AG20443 (cell line): ENCODE data around the gene PARG.
A peak's percentile ranks its signal among the peaks of the same experiment; 100 is the strongest.
"Not testable (repeated sequence)": the region's sequence is repeated elsewhere in the genome, so short reads cannot be mapped to it uniquely, and the experiment has no call there.

Experiments used
- DNase-seq: peaks from one replicate; pipeline ENCODE4 v3.0.0; 2012; ENCODE audit warnings: low spot score, mixed read lengths

The PARG gene

DNA sequence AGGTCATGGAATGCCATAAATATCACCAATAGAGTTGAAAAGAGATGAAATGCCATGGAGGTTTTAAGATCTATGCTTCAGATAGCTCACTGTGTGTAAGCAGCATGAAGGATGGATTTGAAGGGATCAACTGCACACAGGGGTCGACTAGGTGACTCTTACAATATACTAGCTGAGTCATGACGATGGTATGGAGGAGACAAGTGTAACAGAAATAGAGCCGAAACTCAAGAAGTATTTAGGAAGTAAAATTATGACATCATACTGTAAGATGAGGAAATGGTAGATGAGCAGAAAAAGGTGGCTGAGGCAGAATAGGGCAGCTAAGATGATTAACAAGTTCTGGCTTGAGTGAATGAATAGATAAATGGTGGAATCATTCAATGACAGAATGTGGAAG lies 38.0 kb downstream of the PARG start:
- not testable (repeated sequence) for DNase-seq

- DNase-seq: not testable (repeated sequence)
Observed at GRCh38 chr10:49900406-49900805, 41.4 kb downstream of the PARG start.

DNA sequence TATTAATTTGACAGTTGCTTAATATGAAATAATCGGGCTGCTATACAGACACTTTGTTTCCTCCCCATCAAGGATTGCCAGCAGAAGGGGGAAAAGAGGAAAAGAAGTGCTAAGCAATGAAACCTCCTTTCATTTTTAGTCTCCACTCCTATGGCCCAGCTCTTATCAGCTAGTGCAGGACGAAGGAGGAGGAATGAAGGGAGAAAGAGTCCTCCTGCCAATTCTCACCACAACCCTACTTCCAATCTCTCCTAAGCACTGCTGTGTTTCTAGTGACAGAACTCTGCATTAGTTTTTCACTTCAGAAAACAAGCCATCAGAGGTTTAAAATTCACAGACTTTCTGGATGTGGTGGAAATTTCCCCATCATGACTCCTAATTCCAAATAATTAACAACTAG lies 41.8 kb downstream of the PARG start:
- not testable (repeated sequence) for DNase-seq

DNA sequence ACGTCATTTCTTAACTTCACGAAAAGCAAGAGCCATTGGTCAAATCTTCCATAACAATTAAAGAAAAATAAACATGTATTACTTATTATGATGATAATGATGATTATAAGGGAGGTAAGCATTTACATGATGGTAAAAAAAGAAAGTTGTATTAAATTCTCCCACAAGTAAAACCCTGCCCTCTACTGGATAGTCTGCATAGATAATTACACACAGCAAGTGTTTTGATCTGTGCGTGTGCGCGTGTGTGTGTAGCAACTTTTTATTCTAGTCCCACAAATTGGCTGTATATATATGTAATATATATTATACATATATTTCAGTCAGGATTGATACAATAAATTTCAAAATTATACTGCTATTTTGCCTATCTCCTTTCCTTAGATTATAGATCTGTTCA lies 51.8 kb downstream of the PARG start:
- not testable (repeated sequence) for DNase-seq

DNA sequence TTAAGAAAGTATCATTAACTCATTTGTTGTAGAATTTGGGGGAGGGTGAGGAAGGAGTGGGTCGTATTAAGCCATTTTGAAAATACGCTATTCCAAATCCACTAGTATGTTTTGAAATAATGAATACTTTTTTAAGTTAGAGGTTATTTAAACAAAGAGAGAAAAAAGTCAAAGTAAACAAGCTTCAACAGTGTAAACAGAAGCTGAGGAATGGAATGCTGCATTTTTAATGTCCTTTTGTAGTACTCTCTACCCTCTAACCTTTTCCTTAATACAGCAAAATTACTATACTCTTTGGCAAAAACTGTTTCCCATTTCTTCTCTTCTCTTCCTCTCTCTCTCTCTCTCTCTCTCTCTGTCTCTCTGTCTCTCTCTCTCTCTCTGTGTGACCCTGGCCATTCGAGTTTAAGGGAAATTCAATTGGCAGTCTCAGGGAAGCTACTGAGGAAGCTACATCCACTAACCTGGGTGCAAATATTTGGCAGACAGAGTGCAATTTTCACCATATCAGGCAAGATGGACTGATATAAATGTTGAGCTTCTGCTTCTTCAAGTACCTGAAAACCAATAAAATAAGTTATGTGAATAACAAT lies 57.0 kb downstream of the PARG start:
- not testable (repeated sequence) for DNase-seq

DNA sequence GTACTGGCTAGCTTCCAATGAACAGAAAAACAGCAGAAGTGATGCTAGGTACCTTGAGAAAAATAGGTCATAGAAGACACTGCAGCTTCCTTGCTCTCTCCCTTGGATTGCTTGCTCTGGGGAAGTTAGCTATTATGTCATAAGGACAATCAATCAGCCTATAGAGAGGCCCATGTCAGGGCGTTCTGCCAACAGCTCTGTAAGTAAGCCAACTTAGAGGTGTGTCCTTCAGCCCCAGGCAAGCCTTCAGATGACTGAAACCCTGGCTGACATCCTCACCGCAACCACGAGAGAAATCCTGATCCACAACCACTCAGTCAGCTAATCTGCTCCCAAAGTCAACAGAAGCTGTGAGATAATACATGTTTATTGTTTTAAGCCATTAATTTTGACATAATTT lies 58.0 kb downstream of the PARG start:
- DNase-seq: not testable (repeated sequence)

GRCh38 chr10:49882327-49882726 lies 59.5 kb downstream of the PARG start:
- not testable (repeated sequence) for DNase-seq

- not testable (repeated sequence) for DNase-seq
Observed at GRCh38 chr10:49872740-49873139, 69.1 kb downstream of the PARG start.

- DNase-seq: not testable (repeated sequence)
Observed at GRCh38 chr10:49871462-49871861, 70.4 kb downstream of the PARG start.

GRCh38 chr10:49859933-49860332 lies 81.9 kb downstream of the PARG start:
- DNase-seq: not testable (repeated sequence)

- DNase-seq: not testable (repeated sequence)
Observed at GRCh38 chr10:49858697-49859382, 83.0 kb downstream of the PARG start.

DNA sequence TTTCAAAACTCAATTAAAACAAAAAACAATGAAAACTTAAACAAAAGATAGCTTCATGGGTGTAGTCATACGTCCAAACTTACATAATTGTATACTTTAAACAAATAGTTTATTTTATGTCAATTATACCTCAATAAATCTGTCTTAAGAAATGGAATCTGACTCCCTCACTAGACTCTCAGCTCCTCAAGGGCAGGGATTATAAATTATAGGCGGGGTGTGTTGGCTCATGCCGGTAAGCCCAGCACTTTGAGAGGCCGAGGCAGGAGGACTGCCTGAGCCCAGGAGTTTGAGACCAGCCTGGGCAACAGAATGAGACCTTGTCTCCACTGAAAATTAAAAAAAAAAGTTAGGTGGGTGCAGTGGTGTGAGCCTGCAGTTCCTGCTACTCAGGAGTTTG lies 92.3 kb downstream of the PARG start:
- not testable (repeated sequence) for DNase-seq

DNA sequence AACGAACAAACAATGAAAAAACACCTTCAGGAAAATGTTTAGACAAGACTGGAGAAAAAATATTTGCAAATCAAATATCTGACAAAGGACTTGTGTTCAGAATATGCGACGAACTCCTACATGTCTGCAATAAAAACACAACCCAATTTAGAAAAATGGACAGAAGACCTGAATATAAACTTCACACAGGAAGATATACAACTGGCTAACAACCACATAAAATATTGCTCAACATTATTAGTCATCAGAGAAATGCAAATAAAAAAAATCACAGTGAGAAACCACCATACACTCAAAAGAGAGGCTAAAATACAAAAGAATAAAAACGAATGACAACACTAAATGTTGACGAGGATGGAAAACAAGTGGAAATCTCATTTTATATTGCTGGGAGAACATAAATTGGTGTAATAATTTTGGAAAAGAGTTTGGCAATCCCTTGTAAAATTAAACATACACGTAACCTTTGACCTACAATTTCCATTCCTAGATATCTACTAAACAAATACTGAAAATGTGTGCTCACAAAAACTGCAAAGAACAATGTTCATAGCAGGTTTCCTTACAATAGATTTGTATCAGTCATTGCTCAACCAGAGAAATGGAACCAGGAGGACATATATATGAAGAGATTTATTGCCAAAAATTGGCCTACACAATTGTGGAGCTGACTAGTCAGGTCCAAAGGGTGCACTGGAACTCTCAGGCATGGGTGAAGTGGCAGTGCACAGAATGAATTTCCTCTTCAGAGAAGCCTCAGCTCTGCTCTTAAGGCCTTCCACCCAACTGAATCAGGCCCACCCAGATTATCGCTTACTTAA lies 96.8 kb downstream of the PARG start:
- DNase-seq: no peak

- not testable (repeated sequence) for DNase-seq
Observed at GRCh38 chr10:49842333-49842628, 99.5 kb downstream of the PARG start.

- no peak for DNase-seq
Observed at GRCh38 chr10:49841615-49842332, 100.1 kb downstream of the PARG start.

- DNase-seq: no peak
Observed at GRCh38 chr10:49837685-49838084, 104.1 kb downstream of the PARG start.

DNA sequence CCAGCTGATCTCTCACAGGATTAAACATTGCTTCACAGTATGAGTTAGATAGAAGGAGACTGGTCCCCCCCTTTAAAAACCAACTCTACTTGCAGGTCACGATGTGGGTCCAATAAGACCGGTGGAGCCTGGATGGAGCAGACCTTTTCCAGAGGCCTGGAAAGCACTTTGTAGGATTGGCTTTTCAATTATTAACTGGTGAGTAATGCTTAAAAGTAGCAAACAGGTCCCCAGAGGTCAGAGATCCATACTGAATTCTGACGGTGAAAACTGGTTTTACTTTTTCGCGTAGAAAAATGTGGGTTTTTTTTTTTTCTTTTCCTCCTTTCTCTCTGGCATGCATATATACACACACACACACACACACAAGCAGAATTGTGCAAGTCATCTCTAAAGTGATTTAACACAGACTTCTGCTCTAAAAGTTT lies 104.8 kb downstream of the PARG start:
- DNase-seq: no peak

GRCh38 chr10:49834976-49835375 lies 106.9 kb downstream of the PARG start:
- no peak for DNase-seq

- no peak for DNase-seq
Observed at GRCh38 chr10:49834201-49834600, 107.6 kb downstream of the PARG start.

DNA sequence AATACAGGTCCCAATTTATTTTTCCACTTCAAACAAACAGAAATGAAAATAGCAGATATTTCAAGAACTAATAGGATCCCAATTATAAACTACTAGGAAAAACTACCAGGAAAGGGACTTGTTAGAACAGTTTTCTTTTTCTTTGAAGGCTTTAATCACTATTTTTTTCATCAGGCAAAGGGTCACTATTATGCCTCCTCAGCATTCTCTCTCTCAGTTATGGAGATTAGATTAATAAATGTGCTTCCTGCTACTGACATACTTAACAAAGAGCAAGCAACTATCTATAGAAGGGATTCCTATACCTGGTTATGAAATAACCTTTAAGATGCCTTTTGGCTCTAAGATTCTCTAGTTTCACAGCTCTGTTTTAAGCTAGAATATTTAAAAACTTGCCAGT lies 108.7 kb downstream of the PARG start:
- no peak for DNase-seq

- peak; percentile 12 for DNase-seq
Observed at GRCh38 chr10:49831352-49832035, 110.3 kb downstream of the PARG start.

DNA sequence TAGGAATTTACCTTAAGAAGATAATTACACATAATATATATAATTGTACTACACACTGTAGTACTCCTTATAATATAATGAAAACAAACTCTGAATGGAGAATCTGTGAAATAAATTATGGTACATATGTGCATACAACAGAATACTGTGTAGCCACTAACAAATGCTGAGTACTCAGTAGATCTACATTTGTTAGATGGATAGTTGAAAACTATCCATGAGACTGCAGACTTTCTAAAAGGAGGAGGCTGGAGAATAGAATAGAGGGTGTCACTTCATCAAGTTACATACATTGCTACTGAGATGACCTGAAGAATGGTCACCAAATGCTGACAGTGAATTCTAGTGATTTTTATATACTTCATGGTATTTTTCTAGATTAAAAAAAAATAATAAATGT lies 111.0 kb downstream of the PARG start:
- DNase-seq: no peak
